NCI-H510A (cell line): ENCODE measurements around the gene FGD5.

Experiments
- DNase-seq: peaks from one replicate; lab custom pipeline; 2025; lab: John Stamatoyannopoulos, UW

Gene FGD5, protein sequence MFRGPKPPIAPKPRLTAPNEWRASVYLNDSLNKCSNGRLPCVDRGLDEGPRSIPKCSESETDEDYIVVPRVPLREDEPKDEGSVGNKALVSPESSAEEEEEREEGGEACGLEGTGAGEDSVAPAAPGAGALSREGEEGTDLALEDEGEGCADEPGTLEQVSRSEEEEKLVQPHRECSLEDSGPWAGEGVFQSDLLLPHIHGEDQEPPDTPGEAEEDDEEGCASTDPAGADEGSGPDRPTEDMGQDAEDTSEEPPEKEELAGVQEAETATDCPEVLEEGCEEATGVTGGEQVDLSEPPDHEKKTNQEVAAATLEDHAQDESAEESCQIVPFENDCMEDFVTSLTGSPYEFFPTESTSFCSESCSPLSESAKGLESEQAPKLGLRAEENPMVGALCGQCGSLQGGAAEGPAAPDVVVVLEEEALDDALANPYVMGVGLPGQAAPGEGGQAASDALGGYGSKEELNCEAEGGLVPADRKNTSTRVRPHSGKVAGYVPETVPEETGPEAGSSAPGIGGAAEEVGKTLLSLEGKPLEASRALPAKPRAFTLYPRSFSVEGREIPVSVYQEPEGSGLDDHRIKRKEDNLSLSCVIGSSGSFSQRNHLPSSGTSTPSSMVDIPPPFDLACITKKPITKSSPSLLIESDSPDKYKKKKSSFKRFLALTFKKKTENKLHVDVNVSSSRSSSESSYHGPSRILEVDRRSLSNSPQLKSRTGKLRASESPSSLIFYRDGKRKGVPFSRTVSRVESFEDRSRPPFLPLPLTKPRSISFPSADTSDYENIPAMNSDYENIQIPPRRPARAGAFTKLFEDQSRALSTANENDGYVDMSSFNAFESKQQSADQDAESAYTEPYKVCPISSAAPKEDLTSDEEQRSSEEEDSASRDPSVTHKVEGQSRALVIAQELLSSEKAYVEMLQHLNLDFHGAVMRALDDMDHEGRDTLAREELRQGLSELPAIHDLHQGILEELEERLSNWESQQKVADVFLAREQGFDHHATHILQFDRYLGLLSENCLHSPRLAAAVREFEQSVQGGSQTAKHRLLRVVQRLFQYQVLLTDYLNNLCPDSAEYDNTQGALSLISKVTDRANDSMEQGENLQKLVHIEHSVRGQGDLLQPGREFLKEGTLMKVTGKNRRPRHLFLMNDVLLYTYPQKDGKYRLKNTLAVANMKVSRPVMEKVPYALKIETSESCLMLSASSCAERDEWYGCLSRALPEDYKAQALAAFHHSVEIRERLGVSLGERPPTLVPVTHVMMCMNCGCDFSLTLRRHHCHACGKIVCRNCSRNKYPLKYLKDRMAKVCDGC (N-terminal part only)

DNA sequence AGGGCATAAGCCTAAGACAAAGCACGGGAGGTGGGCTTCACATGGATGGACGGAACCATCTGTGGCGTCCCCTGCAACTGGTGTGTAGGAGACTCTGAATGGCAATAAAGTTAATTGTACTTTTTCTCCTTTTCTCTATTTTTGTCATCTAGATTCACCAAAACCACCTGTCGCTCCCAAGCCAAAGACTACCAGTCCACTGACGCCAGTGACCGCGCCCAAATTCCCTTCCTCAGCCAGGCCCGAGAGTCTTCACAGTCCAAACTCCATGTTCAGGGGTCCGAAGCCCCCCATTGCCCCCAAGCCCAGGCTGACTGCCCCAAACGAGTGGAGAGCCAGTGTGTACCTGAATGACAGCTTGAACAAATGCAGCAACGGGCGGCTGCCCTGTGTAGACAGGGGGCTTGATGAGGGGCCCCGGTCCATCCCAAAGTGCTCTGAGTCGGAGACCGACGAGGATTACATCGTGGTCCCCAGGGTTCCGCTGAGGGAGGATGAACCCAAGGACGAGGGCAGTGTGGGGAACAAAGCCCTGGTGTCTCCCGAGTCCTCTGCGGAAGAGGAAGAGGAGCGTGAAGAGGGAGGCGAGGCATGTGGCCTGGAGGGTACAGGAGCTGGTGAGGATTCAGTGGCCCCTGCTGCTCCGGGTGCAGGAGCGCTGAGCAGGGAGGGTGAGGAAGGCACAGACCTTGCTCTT lies at the start of gene FGD5:
TSS of gene FGD5 (plus strand) at position 159 of the 697 bp plus-strand sequence. CDS start at position 269, 110 bp downstream.
- no peak for DNase-seq

DNA sequence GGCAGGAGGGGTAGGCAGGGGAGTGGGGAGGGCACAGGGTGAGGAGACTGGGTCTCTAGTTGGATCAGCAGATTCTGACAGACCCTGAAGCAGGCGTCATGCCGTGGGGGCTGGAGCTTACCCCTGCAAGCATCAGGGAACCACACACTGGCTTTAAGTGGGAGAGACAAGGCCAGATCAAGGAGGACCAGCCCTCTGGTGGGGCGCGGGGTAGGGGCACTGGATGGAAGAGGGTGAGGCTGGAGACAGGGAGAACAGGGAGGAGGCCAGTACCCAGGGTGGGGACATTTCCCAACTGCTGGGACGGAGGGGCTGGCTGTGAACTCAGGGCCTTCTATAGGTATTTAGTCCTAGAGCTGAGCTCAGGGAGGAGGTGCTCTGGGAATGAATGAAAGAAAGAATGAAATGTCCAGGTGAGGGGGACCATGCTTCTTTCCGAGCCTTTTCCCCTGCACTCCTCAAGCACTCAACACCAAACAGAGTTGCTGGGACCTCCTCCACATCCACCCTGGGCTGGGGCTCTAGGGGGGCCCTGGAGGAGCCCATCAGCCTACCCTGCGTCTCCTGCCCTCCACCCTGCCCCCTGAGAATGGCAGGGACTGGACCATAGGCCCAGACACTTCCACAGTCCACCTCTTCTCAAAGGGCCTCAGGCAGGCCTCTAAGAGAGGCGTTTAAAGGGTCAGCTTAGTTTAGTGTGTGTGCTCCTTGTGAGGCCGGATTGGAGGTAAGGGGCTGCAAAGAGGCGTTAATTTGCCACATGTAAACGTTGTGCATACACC lies 49.0 kb upstream of the FGD5 start:
- no peak for DNase-seq

DNA sequence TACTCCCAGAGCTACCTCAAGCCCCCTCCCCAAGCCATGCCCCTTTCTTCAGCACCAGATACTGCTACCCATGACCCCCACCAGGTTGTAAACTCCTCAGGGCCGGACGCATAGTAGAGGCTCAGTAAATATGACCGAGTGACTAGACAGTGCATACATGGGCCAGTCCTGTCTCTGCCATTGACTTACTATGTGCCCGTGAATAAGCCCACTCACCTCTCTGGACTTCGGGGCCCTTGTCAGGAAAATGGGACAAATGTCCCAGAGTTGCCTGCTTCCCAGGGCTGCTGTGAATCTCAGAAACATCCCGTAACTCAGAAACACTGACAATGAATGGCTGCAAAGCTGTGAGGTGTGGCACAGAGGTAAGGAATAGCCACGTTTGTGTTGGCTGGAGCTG lies 48.2 kb upstream of the FGD5 start:
- no peak for DNase-seq

DNA sequence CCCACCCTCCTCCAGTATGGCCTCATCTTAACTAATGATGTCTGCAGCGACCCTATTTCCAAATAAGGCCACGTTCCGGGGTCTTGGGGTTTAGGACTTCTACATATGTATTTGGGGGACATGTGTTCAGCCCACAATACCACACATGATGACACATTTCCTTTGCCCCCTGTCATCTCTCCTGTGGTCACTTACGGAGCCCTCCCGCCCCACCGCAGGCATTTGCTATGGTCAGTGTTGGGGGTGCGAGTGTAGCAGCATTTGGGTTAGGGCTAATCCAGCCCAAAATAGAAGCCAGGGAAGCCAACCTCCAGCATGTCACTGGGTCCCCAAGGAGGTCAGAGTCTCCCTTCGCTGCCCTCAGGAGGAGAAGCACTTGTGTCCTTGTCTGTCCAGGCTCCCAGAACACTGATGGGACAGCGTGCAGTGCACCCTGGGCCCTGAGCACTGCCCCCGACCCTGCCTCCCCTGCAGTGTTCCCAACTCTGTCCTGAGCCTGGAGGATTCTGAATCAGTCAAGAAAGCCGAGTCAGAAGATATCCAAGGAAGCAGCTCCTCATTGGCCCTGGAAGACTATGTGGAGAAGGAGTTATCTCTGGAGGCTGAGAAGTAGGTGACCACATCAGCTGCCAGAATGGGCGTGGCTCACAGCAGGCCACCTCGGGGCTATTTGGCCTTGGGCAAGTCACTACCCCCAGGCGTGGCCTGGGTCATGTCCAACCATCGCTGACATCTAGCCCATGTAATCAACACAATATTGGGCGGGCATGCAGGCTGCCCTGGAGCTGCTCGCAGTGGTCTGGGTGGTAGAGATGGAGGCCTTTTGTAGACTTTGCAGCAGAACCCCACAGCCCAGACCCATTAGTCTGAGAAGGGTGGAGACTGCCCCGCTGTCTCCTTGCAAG lies 46.9 kb upstream of the FGD5 start:
- DNase-seq: no peak

DNA sequence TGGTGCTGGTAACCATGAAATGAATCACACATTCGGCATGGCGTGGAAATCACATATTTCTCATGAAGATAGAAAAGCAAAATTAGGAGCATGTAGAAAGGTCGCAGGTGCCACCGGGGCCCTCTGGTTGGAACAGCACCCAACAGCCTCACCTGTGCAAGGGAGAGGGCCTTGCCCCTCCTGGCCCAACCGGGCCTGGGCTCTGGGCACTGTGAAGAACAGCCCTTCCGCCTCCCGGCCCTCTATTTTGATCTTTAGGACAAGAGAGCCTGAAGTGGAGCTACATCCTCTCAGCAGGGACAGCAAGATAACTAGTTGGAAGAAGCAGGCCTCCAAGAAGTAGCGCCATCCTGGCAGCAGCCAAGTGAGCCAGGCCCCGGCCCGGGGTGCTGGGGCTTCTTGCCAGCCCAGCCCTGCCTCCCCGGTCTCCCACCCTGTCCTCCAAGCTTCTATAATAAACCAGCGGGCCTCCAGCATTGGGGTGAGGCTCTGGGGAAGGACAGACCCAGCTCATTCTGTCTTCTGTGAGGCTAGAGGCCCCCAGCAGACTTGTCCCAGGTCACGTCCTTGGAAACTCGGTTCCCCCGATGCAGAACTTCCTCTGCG lies 46.1 kb upstream of the FGD5 start:
- no peak for DNase-seq

- DNase-seq: no peak
Measured at GRCh38 chr3:14773281-14773680, 45.5 kb upstream of the FGD5 start.

- DNase-seq: no peak
Measured at GRCh38 chr3:14773691-14774128, 45.1 kb upstream of the FGD5 start.

DNA sequence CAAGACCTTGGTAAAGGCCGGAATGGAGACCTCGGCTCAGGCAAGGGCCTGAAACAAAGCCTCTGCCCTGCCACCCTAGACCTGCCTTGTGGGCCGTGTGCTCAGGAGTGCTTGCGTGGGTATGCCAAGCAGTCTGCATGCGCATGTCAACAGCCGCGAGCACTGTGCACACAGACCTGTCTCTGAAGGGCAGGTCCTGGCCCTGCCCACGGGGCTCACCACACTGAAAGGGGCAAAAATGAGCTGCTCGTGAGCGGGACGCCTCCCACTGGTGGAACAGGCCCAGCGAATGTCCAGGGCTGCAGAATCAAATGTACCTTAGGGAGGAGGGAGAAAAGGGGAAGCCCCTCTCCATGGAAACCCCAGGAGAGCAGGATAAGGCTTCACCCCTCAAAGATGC lies 44.3 kb upstream of the FGD5 start:
- DNase-seq: no peak

DNA sequence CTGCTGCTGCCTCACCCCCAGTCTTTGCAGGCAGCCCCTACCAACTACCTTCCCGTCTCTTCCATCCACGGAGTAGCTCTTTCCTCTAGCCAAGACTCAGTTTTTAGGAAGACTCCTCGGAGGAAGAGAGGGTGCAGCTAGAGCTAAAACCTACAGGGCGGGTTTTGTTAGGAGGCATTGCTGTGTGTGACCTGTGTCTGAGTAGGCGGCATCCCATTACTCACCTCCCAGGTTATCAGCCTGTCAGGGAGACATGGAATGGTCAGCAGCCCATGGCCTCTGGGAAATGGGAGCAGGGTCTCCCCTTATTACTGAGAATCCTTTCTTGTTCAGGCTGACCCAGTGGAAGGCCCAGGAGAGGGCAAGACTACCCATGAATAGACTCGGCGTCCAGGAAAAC lies 43.8 kb upstream of the FGD5 start:
- DNase-seq: no peak

- DNase-seq: no peak
Measured at GRCh38 chr3:14775563-14775962, 43.2 kb upstream of the FGD5 start.

DNA sequence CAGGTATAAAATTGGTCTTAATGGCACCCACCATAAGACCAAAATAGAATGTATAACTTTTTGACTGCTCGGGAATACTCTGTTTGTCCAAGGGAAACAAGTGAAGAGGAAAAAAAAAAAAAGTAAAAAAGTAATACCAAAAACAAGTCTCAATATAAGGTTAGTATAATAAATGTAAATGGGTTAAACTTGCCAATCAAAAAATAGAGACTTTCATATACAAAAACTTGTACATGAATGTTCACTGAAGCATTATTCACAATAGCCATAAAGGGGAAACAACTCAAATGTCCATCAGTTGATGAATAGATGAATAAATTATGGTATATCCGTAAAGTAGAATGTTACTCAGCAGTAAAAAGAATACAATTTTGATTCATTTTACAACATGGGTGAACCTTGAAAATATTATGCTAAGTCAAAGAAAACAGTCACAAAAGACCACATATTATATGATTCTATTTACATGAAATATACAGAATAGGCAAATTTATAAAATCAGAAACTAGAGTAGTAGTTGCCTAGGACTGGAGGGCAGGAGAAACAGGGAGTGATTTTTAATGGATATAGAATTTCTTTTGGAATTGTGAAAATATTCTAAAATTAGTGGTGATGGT lies 39.6 kb upstream of the FGD5 start:
- DNase-seq: no peak

GRCh38 chr3:14780927-14781507 lies 37.7 kb upstream of the FGD5 start:
- DNase-seq: no peak

DNA sequence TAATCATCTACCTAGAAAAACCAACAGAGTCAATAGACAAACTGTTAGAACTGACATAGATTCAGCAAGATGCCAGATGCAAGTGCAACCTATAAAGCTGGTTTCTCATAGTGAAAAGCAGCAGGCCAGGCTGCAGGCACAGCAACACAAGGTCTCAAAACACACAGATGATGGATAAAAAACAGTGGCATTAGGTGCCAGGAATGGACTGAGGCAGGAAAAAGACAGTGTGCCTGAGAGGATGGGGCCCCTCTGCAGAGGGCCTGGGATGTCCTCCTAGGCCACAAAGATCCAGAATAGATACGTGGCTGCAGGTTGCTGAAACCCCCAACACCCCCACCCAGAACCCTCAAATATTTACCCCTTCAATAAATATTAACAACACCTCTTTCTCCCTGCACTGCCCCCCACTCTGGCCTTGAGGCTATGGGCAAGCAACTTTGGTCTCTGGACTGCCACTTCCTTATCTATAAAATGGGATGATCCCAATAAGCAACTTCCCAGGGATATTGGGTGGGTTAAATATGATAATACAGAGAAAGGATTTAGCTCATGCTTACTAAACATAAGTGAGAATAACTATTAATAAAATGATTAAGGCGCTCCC lies 35.2 kb upstream of the FGD5 start:
- DNase-seq: no peak

GRCh38 chr3:14784087-14784681 lies 34.6 kb upstream of the FGD5 start:
- DNase-seq: no peak

GRCh38 chr3:14785207-14786155 lies 33.3 kb upstream of the FGD5 start:
- DNase-seq: no peak

DNA sequence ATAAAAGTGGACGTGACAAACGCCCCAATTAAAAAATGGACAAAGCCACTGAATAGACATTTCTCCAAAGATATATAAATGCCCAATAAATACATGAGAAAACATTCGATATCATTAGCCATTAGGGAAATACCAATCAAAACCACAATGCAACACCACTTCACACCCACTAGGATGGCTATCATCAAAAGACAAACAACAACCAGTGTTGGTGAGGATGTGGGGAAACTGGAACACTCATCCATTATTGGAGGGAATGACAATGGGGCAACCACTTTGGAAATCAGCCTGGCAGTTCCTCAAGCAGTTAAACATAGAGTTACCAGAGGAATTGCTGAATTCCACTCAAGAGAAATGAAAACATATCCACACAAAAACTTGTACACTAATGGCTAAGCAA lies 32.4 kb upstream of the FGD5 start:
- no peak for DNase-seq
